Panc1 (cell line): Measurements from ENCODE around the gene GREB1. TPM values are rescaled to one million over a fixed set of nuclear protein-coding genes. Genes with fewer than 3 reads are reported as not detected.

ENCODE experiments used
- ATAC-seq: fragments of 200-7000 bp; cut with Tn5 transposase; 2 replicates; pipeline ENCODE4 v1.9.1; 2020; ENCODE audit warnings: mild to moderate bottlenecking, moderate library complexity
- BruUV-seq: library from RNA; stranded (reverse); fragments of 400-500 nt; replicated peaks from 2 replicates; lab custom pipeline; 2021; lab: Mats Ljungman, UMichigan
- CTCF ChIA-PET: fragments of 300-600 bp; sonication (Branson Sonifier 250); formaldehyde crosslinking; loops from one replicate; lab custom pipeline; 2022; ENCODE audit warnings: antibody characterized with exemption; lab: Charles Lee
- POLR2A ChIA-PET: fragments of 300-600 bp; sonication (Branson Sonifier 250); formaldehyde crosslinking; loops from one replicate; lab custom pipeline; 2022; ENCODE audit warnings: antibody characterized with exemption; lab: Charles Lee
- DNase-seq: peaks from one replicate; pipeline ENCODE4 v3.0.0-alpha.2; 2010; ENCODE audit warnings: low read depth, low spot score
- H3K27ac ChIP-seq: 2 replicates; pipeline ENCODE4 v1.5.1; 2011; ENCODE audit warnings: mild to moderate bottlenecking, low read length, inconsistent platforms
- H3K27me3 ChIP-seq: fragments of 200-500 bp; sonication (Bioruptor generic); 2 replicates; pipeline ENCODE4 v1.6.0; 2014; ENCODE audit warnings: low read length, inconsistent platforms; ENCODE audit not compliant: control insufficient read depth, insufficient read depth
- H3K36me3 ChIP-seq: fragments of 200-500 bp; sonication (Bioruptor generic); 2 replicates; pipeline ENCODE4 v1.5.1; 2014; ENCODE audit warnings: inconsistent platforms, mild to moderate bottlenecking, low read length, moderate library complexity; ENCODE audit not compliant: control insufficient read depth, insufficient read depth
- H3K4me1 ChIP-seq: 2 replicates; pipeline ENCODE4 v1.5.1; 2011; ENCODE audit warnings: inconsistent platforms, mild to moderate bottlenecking, low read length, moderate library complexity; ENCODE audit not compliant: control insufficient read depth, insufficient read depth
- H3K4me3 ChIP-seq, 2 experiments: 2 replicates each; pipeline ENCODE4 v1.5.1; 2011 to 2012; ENCODE audit warnings: low read depth in 2 of 2, low read length in 2 of 2, mild to moderate bottlenecking in 2 of 2, inconsistent platforms in 1 of 2, moderate library complexity in 1 of 2
- H3K9me3 ChIP-seq: fragments of 200-500 bp; sonication (Bioruptor generic); 2 replicates; pipeline ENCODE4 v1.5.1; 2014; ENCODE audit warnings: low read depth, mild to moderate bottlenecking, inconsistent platforms, low read length, moderate library complexity; ENCODE audit not compliant: control insufficient read depth, insufficient read depth
- CTCF ChIP-seq: fragments of 450-650 bp; IDR thresholded peaks from 2 replicates; pipeline ENCODE4 v1.5.1; 2017; ENCODE audit warnings: mild to moderate bottlenecking
- POLR2AphosphoS5 ChIP-seq: IDR thresholded peaks from 2 replicates; pipeline ENCODE4 v1.6.1; 2012; ENCODE audit warnings: mild to moderate bottlenecking, low read depth, low read length, moderate library complexity
- REST ChIP-seq, 2 experiments: IDR thresholded peaks; 2 replicates each; pipeline ENCODE4 v1.6.1; 2011 to 2012; ENCODE audit warnings: low read depth in 2 of 2, control low read depth in 1 of 2, low read length in 1 of 2, mild to moderate bottlenecking in 1 of 2, moderate library complexity in 1 of 2; ENCODE audit not compliant: insufficient read depth in 1 of 2
- SIN3A ChIP-seq: IDR thresholded peaks from 2 replicates; pipeline ENCODE4 v1.6.1; 2012; ENCODE audit warnings: low read depth, mild to moderate bottlenecking, low read length, moderate library complexity, borderline replicate concordance; ENCODE audit not compliant: insufficient read depth
- TCF7L2 ChIP-seq: IDR thresholded peaks from 2 replicates; pipeline ENCODE4 v1.6.1; 2011; ENCODE audit warnings: mild to moderate bottlenecking, low read depth, low read length, inconsistent platforms
- in situ Hi-C: cut with HindIII; loops from 2 replicates; pipeline ENCODE4 v1.10.0; 2016; ENCODE audit warnings: low sequenced_read_pairs, low pct_unique_long_range_greater_than_20kb
- intact Hi-C: fragments of 100-400 bp; cut with micrococcal nuclease; formaldehyde crosslinking; loops from one replicate; pipeline ENCODE4 v1.10.0; 2022; ENCODE audit not compliant: unreplicated experiment
- total RNA-seq: library from RNA; stranded (reverse); gene quantifications from one replicate; pipeline ENCODE4 v1.2.1, GENCODE V29; 2021; ENCODE audit not compliant: unreplicated experiment

Gene GREB1
- total RNA-seq, 1 experiment from 2014 or later: 0.90 TPM

GRCh38 chr2:11494310-11494709 is 39.5 kb upstream of the GREB1 start:
- H3K4me1 ChIP-seq: 0 out of 2 replicates have a peak, but pooled peaks cover 3% of the 10 kb centered on the region
- H3K36me3 ChIP-seq: no peaks in the 10 kb centered on the region
- no peak overlapping the region for H3K27ac ChIP-seq
- no peak overlapping the region for H3K4me3 ChIP-seq
- no TSS peak for BruUV-seq
- intact Hi-C loops (no loop called here), in situ Hi-C loops (no loop called here)
- ChIA-PET CTCF (interaction anchor here (0.6 kb wide), 1 partner anchor 11 kb away, joined by 3 read pairs; no protein-coding TSS in a partner anchor), POLR2A (no interaction called here)
- no peak for DNase-seq
- TF ChIP-seq REST (IDR thresholded peaks at IDR 0.05; ENCODE audit: insufficient read depth in 1 of 2, low read depth in 2 of 2, low read length in 1 of 2): no peak
- H3K9me3 ChIP-seq: no peaks in the 10 kb centered on the region
- H3K27me3 ChIP-seq: no peaks in the 10 kb centered on the region; the same call in 1 of the 2 replicates
- ATAC-seq: no peak

- no peak for DNase-seq
- no peak for TF ChIP-seq POLR2AphosphoS5
- TF ChIP-seq CTCF: no peak
- TF ChIP-seq REST (IDR thresholded peaks at IDR 0.05; ENCODE audit: insufficient read depth in 1 of 2, low read depth in 2 of 2, low read length in 1 of 2): no peak
- no peak for TF ChIP-seq TCF7L2
- no peak for TF ChIP-seq SIN3A
- peak; percentile 36; the same call in 1 of the 2 replicates for ATAC-seq
- Histone ChIP-seq H3K27ac (no peak overlapping the region), H3K4me1 (0 out of 2 replicates have a peak, but pooled peaks cover 3% of the 10 kb centered on the region), H3K9me3 (no peaks in the 10 kb centered on the region), H3K27me3 (no peaks in the 10 kb centered on the region; the same call in 1 of the 2 replicates), H3K4me3 (no peak overlapping the region), H3K36me3 (no peaks in the 10 kb centered on the region)
- ChIA-PET CTCF (no interaction called here), POLR2A (no interaction called here)
- in situ Hi-C loops: no loop called here
- no TSS peak for BruUV-seq
- intact Hi-C loops: no loop called here
Observed at GRCh38 chr2:11495844-11496681, 37.8 kb upstream of the GREB1 start.
